Fibroblast of gingiva (primary cell): ENCODE results near the gene RPUSD3.
"Not testable (repeated sequence)": the region's sequence is repeated elsewhere in the genome, so short reads cannot be mapped to it uniquely, and the experiment has no call there.

Source experiments
- DNase-seq: peaks from one replicate; pipeline ENCODE4 v3.0.0-alpha.2; 2011; ENCODE audit warnings: low read depth

RPUSD3 gene

GRCh38 chr3:9843715-9844438, at the start of gene RPUSD3:
TSS of gene RPUSD3 (minus strand) at chr3:9844008. CDS start at chr3:9843990, 18 bp downstream.
- DNase-seq, result peak; percentile 95

DNA sequence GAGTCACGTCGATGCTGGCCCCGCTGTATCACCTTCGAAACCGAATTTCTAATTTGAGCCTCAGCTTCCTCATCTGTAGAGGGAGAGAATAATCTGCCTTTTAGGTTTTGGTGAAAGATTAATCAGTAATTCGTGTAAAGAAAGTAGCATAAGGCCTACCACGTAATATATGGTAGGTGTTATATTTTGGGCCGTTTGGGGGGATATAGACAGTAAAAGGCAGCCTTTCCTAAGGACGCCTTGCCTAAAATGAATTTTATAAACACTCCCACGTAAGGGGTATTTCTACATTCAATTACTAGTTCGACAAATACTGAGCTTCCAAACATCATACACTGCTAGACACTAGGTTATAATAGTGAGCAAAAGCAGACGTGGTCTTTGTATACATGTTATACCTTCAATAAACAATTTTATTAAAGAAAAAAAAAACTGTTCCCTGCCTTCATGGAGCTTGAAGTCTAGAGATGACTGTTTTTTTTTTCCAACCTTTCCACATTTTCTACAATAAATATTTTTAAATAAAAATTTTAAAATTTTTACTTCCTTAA, 47.3 kb upstream of the RPUSD3 start:
- no peak for DNase-seq

- peak; percentile 87 for DNase-seq
Measured at GRCh38 chr3:9890249-9891071, 46.7 kb upstream of the RPUSD3 start, which contains the start of gene JAGN1. TSS of gene JAGN1 (plus strand) at chr3:9890610. CDS start at chr3:9890723, 113 bp downstream.

DNA sequence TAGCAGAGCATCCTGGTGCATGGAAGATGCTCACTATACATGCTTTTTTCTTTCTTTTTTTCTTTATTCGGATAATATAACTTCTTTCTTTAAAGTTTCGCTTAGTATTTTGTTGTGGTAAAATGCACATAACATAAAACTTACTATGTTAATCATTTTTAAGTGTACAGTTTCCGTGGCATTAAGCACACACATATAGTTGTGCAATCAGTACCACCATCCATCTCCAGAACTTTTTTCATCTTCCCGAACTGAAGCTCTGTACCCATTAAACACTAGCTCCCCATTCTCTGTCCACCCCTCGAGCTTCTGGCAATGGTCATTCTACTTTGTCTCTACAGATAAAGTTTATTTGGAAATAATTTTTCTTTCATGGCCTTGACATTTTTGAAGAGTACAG, 45.6 kb upstream of the RPUSD3 start:
- DNase-seq, result no peak

GRCh38 chr3:9888540-9888939, 44.7 kb upstream of the RPUSD3 start:
- DNase-seq, result no peak

- DNase-seq, result no peak
Measured at GRCh38 chr3:9887480-9887879, 43.7 kb upstream of the RPUSD3 start.

DNA sequence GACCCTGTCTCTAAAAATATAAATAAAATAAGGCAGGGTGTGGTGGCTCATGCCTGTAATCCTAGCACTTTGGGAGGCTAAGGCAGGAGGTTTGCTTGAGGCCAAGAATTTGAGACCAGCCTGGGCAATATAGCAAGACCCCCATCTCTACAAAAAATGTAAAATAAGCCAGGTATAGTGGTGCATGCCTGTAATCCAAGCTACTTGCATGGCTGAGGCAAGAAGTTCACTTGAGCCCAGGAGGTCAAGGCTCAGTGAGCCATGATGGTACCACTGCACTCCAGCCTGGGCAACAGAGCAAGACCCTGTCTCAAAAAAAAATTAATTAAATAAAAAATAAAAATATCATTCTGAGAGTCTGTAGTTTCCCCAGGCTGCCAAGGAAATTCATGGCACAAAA, 42.5 kb upstream of the RPUSD3 start:
- DNase-seq, result no peak

DNA sequence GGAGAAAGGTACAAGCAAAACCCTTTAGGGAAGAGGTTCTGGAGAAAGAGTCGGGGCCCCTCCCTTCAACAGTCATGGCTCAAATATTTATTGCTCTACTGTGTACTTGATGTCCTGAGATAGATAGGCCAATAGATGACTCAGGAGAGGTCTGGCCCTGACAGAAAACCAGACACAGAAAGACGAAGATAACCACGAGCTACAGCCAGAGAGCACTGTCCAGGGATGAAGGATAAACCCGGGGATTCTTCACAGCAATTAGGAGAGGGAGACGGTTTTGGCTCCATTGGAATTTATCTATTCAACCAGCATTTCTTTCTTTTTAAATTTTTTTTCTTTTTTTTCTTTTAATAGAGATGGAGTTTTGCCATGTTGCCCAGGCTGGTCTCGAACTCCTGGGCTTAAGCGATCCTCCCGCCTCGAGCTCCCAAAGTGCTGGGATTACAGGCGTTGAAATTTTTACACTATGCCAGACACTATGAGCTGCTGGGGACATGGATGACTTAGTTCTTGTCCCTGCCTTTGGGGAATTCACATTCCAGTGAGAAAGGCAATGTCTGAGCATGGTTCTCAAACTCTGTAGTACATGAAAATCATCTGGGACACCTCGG, 40.9 kb upstream of the RPUSD3 start:
- peak; percentile 71 for DNase-seq

DNA sequence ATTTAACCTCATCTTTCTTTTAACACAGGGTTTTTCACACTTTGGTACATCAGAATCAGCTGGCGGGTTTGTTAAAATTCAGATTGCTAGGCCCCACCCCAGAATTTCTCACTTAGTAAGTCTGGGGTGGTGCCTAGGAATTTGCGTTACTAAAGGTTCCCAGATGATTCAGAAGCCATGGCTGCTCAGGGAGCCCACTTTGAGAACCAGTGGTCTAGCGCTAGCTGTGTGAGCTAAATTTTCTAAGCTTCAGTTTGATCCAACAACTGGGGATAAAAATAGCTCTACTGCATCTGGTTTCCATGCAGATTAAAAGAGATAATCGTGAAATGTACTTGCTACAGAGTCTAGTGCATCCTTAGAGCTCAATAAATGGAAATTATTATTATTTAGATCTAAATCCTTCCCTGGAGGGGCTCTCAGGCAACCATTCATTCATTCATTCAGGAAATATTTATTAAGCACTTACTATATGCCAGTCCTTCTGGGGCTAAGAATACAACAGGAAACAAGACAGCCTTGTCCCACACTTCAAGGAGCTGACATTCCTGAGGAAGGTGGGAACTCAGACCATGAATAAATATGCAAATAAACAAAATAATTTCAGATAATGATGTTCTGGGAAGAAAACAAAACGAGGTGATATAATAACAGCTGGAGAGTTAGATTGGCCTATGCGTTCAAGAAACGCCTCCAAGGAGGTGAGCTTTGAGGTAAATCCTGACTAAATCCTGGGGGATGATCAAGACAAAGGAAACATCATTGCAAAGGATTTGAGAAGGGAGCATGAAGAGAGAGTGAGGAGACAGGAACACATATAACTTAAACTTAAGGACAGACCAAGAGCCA, 40.1 kb upstream of the RPUSD3 start:
- DNase-seq, result peak; percentile 35

- no peak for DNase-seq
Measured at GRCh38 chr3:9881441-9881840, 37.6 kb upstream of the RPUSD3 start.

- DNase-seq, result peak; percentile 39
Measured at GRCh38 chr3:9879830-9880549, 36.2 kb upstream of the RPUSD3 start, which contains the start of gene CIDEC. TSS of gene CIDEC (minus strand) at chr3:9880253. CDS start at chr3:9878486, 1,767 bp downstream.

DNA sequence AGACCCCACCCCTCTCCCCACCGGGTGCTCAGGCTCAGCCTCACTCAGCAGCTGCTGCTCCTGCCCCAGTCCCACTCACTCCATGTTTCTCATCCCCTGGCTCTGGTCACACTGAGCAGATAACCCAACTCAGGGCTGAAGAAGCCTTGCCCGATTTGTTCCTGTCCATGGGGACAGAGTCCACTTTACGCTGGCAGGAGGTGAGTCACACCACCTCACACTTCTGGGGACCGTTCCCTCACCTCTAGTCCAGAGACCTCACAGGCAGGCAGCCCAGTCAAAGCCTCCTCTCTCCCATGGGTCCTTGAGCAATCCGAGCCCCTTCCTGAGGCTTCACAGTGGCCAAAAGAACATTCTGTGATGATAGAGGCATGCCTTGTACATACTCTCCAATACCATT, 34.9 kb upstream of the RPUSD3 start:
- DNase-seq, result peak; percentile 84

GRCh38 chr3:9876991-9877390, 33.2 kb upstream of the RPUSD3 start:
- DNase-seq, result no peak

GRCh38 chr3:9876255-9876654, 32.4 kb upstream of the RPUSD3 start:
- DNase-seq, result not testable (repeated sequence)

- DNase-seq, result peak; percentile 66
Measured at GRCh38 chr3:9875448-9875847, 31.6 kb upstream of the RPUSD3 start.

DNA sequence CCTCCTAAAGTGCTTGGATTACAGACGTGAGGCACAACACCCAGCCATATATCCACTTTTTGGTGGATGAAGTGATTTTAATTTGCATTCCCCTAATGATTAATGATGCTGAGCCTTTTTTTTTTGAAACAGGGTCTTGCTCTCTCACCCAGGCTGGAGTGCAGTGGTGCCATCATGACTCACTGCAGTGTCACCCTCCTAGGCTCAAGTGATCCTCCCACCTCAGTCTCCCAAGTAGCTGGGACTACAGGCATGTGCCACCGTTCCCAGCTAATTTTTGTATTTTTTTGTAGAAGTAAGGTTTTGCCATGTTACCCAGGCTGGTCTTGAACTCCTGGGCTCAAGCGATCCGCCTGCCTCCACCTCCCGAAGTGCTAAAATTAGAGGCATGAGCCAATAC, 28.3 kb upstream of the RPUSD3 start:
- not testable (repeated sequence) for DNase-seq

GRCh38 chr3:9870978-9871377, 27.2 kb upstream of the RPUSD3 start:
- peak; percentile 80 for DNase-seq

GRCh38 chr3:9869955-9870354, 26.1 kb upstream of the RPUSD3 start:
- DNase-seq, result no peak

- no peak for DNase-seq
Measured at GRCh38 chr3:9867106-9867505, 23.3 kb upstream of the RPUSD3 start.

DNA sequence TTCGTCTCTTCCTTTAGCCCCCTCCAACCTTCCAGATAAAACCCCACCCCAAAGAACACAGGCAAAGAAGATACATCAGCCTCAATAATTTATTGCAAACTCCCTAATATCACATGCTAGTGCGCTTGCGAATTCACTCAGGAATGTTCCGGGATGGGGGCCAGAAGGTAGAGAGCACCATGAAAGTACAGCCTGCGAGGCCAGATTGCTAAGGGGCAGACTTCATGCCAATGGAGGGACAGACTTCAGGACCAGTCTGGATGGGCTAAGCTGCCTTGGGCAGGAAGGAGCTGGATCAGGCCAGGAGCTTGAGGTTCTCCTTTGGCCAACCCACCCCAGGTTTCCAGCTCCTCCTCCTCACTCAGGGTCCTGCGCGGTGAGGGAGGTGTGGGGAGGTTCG, 22.8 kb upstream of the RPUSD3 start:
- peak; percentile 43 for DNase-seq
